ENCODE results near the gene COL8A2.

The COL8A2 gene

DNA sequence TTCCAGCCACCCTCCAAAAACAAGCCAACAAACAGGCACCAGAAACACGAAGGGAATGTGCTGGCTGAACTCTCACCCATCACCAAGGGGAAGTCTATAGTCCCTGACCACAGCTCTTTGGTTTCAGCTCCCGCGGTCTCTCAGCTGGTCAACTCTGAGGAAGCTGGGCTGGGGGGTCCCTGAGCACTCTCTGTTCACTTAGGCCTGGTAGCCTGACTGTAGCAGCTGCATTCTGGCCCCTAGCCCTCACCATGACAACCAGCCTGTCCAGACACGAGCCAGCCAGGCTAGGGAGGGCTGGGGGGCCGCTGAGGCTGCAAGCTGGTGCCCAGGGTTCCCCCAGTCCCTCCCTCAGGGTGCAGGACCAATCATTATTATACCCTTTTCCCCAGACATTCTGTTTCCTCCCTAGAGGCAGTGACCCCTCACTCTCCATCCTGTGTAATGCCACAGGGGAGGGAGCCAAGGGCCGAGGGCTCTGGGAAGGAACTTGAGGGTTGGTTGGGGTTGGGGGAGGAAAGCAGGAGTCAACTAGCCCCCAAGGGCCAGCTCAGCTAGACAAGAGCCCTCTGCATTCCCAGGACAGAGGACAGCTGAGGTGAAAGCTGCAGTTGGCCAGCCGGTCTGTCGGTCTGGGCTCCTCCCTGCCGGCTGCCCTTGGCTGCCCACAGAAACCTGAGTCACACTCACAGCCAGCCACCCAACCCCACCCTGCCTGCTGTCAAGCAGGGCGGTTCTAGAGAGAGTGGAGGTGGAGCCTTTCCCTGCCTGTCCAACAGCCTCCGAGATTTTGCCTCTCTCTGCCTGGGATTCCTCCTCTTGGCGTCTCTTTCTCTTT lies 25.5 kb upstream of the COL8A2 start:
- POLR2A ChIA-PET = interaction anchor here (0.5 to 2.6 kb wide), 19 partner anchors 10 to 273 kb away, joined by 3 to 21 read pairs (median 6); partner anchors contain the start of genes EVA1B, SH3D21 and THRAP3
- CTCF ChIA-PET = interaction anchor here (0.6 to 10.3 kb wide), 49 partner anchors 10 to 273 kb away, joined by 3 to 164 read pairs (median 4); partner anchors contain the start of genes SH3D21 and THRAP3
- peak overlapping the region; percentile 36 for H3K4me3 ChIP-seq (ENCODE audit: low read depth, low read length)
- TF ChIP-seq, protein P1, sequence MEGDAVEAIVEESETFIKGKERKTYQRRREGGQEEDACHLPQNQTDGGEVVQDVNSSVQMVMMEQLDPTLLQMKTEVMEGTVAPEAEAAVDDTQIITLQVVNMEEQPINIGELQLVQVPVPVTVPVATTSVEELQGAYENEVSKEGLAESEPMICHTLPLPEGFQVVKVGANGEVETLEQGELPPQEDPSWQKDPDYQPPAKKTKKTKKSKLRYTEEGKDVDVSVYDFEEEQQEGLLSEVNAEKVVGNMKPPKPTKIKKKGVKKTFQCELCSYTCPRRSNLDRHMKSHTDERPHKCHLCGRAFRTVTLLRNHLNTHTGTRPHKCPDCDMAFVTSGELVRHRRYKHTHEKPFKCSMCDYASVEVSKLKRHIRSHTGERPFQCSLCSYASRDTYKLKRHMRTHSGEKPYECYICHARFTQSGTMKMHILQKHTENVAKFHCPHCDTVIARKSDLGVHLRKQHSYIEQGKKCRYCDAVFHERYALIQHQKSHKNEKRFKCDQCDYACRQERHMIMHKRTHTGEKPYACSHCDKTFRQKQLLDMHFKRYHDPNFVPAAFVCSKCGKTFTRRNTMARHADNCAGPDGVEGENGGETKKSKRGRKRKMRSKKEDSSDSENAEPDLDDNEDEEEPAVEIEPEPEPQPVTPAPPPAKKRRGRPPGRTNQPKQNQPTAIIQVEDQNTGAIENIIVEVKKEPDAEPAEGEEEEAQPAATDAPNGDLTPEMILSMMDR (IDR thresholded peaks at IDR 0.05; ENCODE audit: insufficient read depth, low read length, missing control alignments) = no peak
- peak; percentile 81 for DNase-seq (ENCODE audit: low read depth, low spot score)

DNA sequence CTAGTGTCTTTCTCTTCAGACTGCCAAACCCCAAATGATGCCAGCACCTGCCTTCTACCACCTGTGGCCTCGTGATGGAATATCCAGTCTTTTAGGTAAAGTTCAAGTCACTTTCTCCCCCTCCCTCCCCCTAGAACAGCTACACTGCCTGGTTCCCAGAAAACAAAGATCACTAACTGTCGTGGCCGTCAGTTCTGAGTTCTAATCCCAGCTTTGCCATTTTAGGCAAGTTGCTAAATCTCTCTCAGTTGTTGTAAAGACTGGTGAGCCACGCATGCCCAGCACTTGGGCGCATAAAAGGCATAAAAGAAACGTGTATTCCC lies 24.9 kb upstream of the COL8A2 start:
- CTCF ChIA-PET = interaction anchor here (0.6 to 10.3 kb wide), 50 partner anchors 10 to 274 kb away, joined by 3 to 164 read pairs (median 4); partner anchors contain the start of genes SH3D21 and THRAP3
- TF ChIP-seq, protein P1 (IDR thresholded peaks at IDR 0.05; ENCODE audit: insufficient read depth, low read length, missing control alignments) = no peak
- H3K4me3 ChIP-seq (ENCODE audit: low read depth, low read length) = no peak overlapping the region
- no peak for DNase-seq (ENCODE audit: low read depth, low spot score)
- POLR2A ChIA-PET = interaction anchor here (0.5 to 2.6 kb wide), 21 partner anchors 10 to 274 kb away, joined by 3 to 21 read pairs (median 6); partner anchors contain the start of genes EVA1B, SH3D21 and THRAP3

GRCh38 chr1:36149237-36149972 lies 24.4 kb upstream of the COL8A2 start, which contains the start of gene TRAPPC3:
TRAPPC3 (minus strand) TSS chr1:36149486; CDS start chr1:36149378, 108 bp downstream.
- DNase-seq (ENCODE audit: low read depth, low spot score) = peak; percentile 99
- ChIA-PET CTCF (interaction anchor here (0.6 to 10.3 kb wide), 54 partner anchors 9 to 275 kb away, joined by 3 to 164 read pairs (median 4); partner anchors contain the start of genes SH3D21 and THRAP3), POLR2A (interaction anchor here (0.6 to 2.6 kb wide), 23 partner anchors 11 to 274 kb away, joined by 3 to 21 read pairs (median 5); partner anchors contain the start of genes EVA1B, SH3D21 and THRAP3)
- peak within 1 kb of the TSS; percentile 86 for H3K4me3 ChIP-seq (ENCODE audit: low read depth, low read length)
- TF ChIP-seq, protein P1 (IDR thresholded peaks at IDR 0.05; ENCODE audit: insufficient read depth, low read length, missing control alignments) = peak; percentile 94

DNA sequence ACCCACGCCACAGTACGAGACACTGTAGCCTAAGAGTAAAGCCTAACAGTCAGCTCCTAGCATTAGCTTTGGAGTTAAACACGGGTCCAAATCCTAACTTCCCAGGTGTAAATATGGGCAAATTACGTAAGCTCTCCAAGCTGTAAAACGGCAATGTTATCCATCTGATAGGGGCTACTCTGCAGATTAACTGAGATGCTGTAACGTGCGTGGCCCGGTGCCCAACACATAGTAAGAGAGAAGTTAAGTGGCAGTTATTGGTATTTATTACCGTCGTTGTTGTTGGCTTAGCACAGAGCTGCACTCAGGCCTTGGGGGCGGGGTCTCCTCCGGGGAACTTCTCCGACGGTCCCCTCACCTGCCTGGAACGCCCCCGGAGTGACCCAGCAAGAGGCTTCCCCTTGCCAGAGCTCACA lies 23.8 kb upstream of the COL8A2 start:
- POLR2A ChIA-PET = interaction anchor here (0.6 to 2.6 kb wide), 16 partner anchors 12 to 275 kb away, joined by 3 to 21 read pairs (median 6); partner anchors contain the start of genes EVA1B and THRAP3
- CTCF ChIA-PET = interaction anchor here (0.8 to 10.3 kb wide), 35 partner anchors 12 to 273 kb away, joined by 3 to 164 read pairs (median 6); partner anchors contain the start of gene THRAP3
- TF ChIP-seq, protein P1 (IDR thresholded peaks at IDR 0.05; ENCODE audit: insufficient read depth, low read length, missing control alignments) = no peak
- no peak for DNase-seq (ENCODE audit: low read depth, low spot score)
- H3K4me3 ChIP-seq (ENCODE audit: low read depth, low read length) = peak overlapping the region; percentile 86

DNA sequence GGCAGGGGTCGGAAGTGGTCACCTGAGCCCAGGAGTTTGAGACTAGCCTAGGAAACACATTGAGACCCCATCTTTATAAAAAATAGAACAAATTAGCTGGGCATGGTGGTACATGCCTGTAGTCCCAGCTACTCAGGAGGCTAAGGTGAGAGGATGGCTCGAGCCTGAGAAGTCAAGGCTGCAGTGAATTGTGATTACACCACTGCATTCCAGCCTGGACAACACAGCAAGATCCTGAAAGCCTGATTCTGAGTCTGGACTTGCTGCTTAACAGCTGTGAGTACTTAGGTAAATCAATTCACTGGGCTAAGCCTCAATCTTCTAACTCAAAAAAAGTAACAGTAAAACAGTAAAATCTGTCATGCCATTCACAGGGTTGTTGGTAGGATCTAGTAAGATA lies 19.4 kb upstream of the COL8A2 start:
- ChIA-PET POLR2A (no interaction called here), CTCF (interaction anchor here (0.8 to 3.7 kb wide), 5 partner anchors 9 to 141 kb away, joined by 3 to 38 read pairs (median 5); no protein-coding TSS in a partner anchor)
- DNase-seq (ENCODE audit: low read depth, low spot score) = no peak
- TF ChIP-seq, protein P1 (IDR thresholded peaks at IDR 0.05; ENCODE audit: insufficient read depth, low read length, missing control alignments) = no peak
- H3K4me3 ChIP-seq (ENCODE audit: low read depth, low read length) = no peak overlapping the region
